GM19023 (cell line): Measurements from ENCODE around the gene FADD.
"Not testable (repeated sequence)": the region's sequence is repeated elsewhere in the genome, so short reads cannot be mapped to it uniquely, and the experiment has no call there.

Experiments
- ATAC-seq: cut with Tn5 transposase; IDR thresholded peaks from one replicate; pipeline ENCODE4 v1.9.1; 2021; ENCODE audit warnings: mild to moderate bottlenecking, moderate library complexity; ENCODE audit not compliant: unreplicated experiment

FADD gene

GRCh38 chr11:70203751-70204465 is 812 bp downstream of the FADD start:
- peak; percentile 41 for ATAC-seq

GRCh38 chr11:70204466-70204799 is 1.3 kb downstream of the FADD start:
- ATAC-seq: no peak

- ATAC-seq: no peak
These were observed 2.1 kb downstream of the FADD start for GRCh38 chr11:70205049-70205725.

GRCh38 chr11:70205766-70206165 is 2.7 kb downstream of the FADD start:
- no peak for ATAC-seq

- ATAC-seq: no peak
These were observed 3.3 kb downstream of the FADD start for GRCh38 chr11:70206226-70206981.

- ATAC-seq: no peak
These were observed 3.9 kb downstream of the FADD start for GRCh38 chr11:70206982-70207376.

- no peak for ATAC-seq
These were observed 4.5 kb downstream of the FADD start for GRCh38 chr11:70207531-70208131.

- no peak for ATAC-seq
These were observed 6.4 kb downstream of the FADD start for GRCh38 chr11:70209391-70209912.

- ATAC-seq: no peak
These were observed 7.0 kb downstream of the FADD start for GRCh38 chr11:70210051-70210501.

GRCh38 chr11:70210530-70210929 is 7.4 kb downstream of the FADD start:
- ATAC-seq: no peak

GRCh38 chr11:70212227-70212811 is 9.2 kb downstream of the FADD start:
- ATAC-seq: no peak

- ATAC-seq: not testable (repeated sequence)
These were observed 14.3 kb downstream of the FADD start for GRCh38 chr11:70217388-70217787.

GRCh38 chr11:70218076-70218475 is 15.0 kb downstream of the FADD start:
- ATAC-seq: not testable (repeated sequence)

GRCh38 chr11:70220136-70220535 is 17.0 kb downstream of the FADD start:
- no peak for ATAC-seq

- ATAC-seq: no peak
These were observed 17.8 kb downstream of the FADD start for GRCh38 chr11:70220920-70221319.

GRCh38 chr11:70225681-70226177 is 22.6 kb downstream of the FADD start:
- no peak for ATAC-seq

- ATAC-seq: no peak
These were observed 23.1 kb downstream of the FADD start for GRCh38 chr11:70226183-70226582.

- no peak for ATAC-seq
These were observed 23.9 kb downstream of the FADD start for GRCh38 chr11:70226967-70227366.

GRCh38 chr11:70229737-70230136 is 26.6 kb downstream of the FADD start:
- ATAC-seq: no peak

GRCh38 chr11:70230151-70230839 is 27.2 kb downstream of the FADD start:
- ATAC-seq: no peak
